D721Med (cell line): ENCODE measurements around the gene B3GAT1.

Source experiments
- DNase-seq: peaks from one replicate; pipeline ENCODE4 v3.0.0; 2011; ENCODE audit warnings: low spot score; ENCODE audit not compliant: insufficient read length
- FAIRE-seq: peaks from 2 replicates; lab custom pipeline; 2011; peaks lifted over from hg19 to GRCh38; lab: Jason Lieb, UNC
- TF ChIP-seq, protein P1 (sequence below): IDR thresholded peaks from 2 replicates; pipeline ENCODE4 v1.5.1; 2012; ENCODE audit warnings: mild to moderate bottlenecking, control low read depth; ENCODE audit not compliant: insufficient read depth; ENCODE audit errors: missing control alignments

The B3GAT1 gene

DNA sequence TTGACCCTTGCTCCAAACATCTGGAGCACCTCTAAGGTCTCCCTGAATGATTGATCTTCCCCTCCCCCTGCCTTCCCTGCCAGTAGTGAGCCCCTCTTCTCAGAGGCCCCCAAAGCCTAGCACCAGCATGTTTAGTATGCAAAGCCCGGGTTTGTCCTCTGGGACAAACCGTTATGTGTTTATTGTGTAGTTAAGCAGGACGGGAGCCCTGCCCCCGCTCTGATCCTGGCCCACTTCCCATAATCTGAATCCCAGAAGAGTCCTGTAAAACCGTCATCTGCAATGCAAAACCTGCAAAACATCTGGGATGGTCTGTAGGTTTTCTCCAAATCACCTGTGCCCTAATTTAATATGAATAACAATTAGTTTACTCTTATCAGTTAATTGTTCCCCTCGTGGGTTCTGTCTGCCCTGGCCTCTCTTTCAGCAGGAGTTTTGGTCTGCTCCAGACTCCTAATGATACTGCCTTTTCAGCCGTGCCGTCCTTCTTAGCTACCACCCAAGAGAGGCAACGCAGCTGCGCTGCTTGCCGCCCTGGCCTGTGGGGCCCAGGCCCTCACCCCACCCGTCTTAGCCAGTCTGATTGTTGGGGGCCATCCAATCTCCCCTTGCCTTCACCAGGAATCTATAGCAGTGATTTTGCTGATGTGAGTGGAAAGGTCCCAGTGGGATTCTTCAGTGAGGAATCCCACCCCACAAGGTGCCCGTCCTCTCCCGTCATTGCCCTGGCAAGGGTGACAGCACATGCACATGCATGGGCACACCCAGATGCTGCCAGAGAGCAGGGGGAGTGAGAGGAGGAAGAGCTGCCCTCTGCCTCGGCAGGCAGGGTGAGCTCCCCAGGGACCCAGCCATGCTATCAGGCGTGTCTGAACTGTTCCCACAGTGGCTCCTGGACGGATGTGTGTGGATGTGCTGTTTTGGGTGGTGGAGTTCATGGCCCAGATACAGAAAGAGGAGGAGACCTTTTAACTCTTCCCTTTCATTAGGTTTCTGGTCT is 3.0 kb upstream of the B3GAT1 start:
- no peak for FAIRE-seq

GRCh38 chr11:134413826-134414731 is 2.0 kb upstream of the B3GAT1 start:
- TF ChIP-seq, protein P1, sequence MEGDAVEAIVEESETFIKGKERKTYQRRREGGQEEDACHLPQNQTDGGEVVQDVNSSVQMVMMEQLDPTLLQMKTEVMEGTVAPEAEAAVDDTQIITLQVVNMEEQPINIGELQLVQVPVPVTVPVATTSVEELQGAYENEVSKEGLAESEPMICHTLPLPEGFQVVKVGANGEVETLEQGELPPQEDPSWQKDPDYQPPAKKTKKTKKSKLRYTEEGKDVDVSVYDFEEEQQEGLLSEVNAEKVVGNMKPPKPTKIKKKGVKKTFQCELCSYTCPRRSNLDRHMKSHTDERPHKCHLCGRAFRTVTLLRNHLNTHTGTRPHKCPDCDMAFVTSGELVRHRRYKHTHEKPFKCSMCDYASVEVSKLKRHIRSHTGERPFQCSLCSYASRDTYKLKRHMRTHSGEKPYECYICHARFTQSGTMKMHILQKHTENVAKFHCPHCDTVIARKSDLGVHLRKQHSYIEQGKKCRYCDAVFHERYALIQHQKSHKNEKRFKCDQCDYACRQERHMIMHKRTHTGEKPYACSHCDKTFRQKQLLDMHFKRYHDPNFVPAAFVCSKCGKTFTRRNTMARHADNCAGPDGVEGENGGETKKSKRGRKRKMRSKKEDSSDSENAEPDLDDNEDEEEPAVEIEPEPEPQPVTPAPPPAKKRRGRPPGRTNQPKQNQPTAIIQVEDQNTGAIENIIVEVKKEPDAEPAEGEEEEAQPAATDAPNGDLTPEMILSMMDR = no peak
- no peak for DNase-seq
- FAIRE-seq = no peak

More for the DNA sequence above, 3.0 kb upstream of the B3GAT1 start:
- DNase-seq = no peak
- TF ChIP-seq, protein P1 = no peak

DNA sequence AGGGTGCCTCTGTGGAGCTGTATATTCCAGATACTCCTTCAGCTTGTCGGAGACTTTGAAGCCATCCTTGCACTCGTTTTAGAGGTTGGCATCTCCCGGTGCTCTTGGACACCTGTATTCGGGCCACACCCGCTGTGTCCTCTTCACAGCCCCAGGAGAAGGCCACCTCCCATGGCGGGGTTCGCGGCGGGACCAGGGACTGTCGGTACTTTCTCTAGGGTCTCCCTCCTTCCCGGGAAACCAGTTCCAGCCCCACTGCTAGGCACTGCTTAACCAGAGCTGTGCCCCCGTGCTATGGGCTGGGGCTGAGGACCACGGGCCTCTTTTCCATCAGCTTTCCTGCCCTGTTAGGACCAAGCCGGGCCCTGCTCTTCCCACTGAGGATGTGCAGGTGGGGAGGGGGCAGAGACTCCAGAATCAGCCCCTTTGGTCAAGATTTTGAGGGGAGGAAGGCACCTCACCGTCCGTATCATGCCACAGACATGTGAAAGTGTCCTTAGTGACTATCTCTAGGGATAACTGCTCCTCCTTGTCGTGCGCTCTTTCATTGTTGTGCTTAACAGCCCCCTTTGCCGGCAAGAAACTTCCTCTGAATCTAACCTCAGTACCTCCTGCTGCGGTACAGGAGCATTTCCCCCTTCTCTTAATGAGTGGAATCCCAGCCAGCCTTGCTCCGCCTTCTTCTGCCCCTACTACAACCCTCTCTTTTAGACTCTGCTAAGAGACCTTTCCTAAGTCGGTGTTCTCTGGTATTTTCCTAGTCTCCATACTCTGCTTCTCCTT is 1.2 kb upstream of the B3GAT1 start:
- FAIRE-seq (no peak), DNase-seq (no peak)
- TF ChIP-seq, protein P1 = no peak

DNA sequence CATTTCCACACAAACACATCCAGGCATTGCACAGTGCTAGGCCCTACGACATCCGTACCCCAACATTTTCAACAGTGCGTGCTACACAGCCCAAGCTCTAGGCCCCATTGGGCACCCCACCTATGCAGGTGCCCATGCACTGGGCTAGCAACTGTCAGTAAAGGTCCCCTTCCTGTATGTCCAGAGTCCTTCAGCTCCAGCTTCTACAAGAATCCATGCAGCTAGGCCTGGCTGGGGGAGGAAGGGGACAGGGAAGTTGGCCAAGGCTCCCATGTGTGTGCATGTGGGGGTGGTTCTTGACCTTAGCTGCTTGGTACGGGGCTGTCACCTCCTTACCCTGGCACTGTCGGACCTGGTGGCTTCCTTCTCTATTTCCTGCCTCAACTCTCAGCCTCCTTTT is 1.3 kb downstream of the B3GAT1 start:
- TF ChIP-seq, protein P1 = no peak
- FAIRE-seq (no peak), DNase-seq (no peak)

- TF ChIP-seq, protein P1 = no peak
- no peak for FAIRE-seq
- DNase-seq = no peak
These were observed 2.3 kb downstream of the B3GAT1 start for GRCh38 chr11:134409552-134410429.

- DNase-seq (no peak), FAIRE-seq (no peak)
- TF ChIP-seq, protein P1 = no peak
These were observed 4.1 kb downstream of the B3GAT1 start for GRCh38 chr11:134407923-134408322.
